NCI-H2081 treated with DMSO at 0.1 percent for 48 hours (cell line): ENCODE data around the gene ARMC5.
A peak's percentile ranks its signal among the peaks of the same experiment; 100 is the strongest.
"Not testable (repeated sequence)": the region's sequence is repeated elsewhere in the genome, so short reads cannot be mapped to it uniquely, and the experiment has no call there.

Experiments used
- DNase-seq: peaks from one replicate; lab custom pipeline; 2025; lab: John Stamatoyannopoulos, UW

Gene ARMC5

DNA sequence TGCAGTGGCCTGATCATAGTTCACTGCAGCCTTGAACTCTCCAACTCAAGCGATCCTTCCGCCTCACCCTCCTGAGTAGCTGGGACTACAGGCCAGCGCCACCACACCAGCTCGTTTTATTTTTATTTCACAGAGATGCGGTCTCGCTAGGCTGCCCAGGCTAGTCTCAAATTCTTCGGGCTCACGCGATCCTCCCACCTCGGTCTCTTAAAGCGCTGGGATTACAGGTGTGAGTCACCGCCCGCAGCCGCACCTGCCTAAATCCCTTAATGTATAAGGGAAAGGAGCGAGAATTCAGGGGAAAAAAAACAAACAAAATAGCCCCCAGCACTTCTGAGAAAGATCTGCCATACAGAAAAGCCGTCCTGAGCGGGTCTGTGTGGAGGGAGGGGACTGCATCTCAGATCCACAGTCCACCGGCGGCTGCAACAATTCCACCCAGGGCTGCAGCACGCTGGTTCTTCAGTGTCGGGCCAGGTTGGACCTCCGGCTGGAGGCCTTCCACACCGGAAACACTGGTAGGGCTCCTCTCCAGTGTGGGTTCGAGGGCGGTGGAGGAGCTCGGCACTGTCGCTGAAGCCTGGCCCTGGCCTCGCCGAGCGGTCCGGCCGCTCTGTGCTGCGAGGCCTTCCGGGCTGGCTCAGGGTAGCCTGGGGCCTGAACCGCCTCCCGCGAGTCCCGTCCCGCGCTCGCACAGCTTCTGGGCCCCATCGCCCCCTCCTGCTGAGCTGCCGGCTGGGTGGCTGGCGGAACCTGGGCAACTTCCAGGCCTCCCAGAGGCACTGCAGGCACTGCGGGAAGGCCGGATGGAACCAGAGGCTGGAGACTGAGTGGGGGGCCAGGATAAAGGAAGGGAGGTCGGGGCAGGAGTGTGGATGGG lies 23.7 kb upstream of the ARMC5 start:
- no peak for DNase-seq

GRCh38 chr16:31436221-31437045 lies 22.9 kb upstream of the ARMC5 start:
- no peak for DNase-seq

- DNase-seq = no peak
Measured at GRCh38 chr16:31438414-31438813, 20.9 kb upstream of the ARMC5 start.

GRCh38 chr16:31439023-31439422 lies 20.3 kb upstream of the ARMC5 start:
- DNase-seq = not testable (repeated sequence)

GRCh38 chr16:31439519-31439918 lies 19.8 kb upstream of the ARMC5 start:
- DNase-seq = no peak

GRCh38 chr16:31440516-31441184 lies 18.7 kb upstream of the ARMC5 start:
- DNase-seq = no peak

DNA sequence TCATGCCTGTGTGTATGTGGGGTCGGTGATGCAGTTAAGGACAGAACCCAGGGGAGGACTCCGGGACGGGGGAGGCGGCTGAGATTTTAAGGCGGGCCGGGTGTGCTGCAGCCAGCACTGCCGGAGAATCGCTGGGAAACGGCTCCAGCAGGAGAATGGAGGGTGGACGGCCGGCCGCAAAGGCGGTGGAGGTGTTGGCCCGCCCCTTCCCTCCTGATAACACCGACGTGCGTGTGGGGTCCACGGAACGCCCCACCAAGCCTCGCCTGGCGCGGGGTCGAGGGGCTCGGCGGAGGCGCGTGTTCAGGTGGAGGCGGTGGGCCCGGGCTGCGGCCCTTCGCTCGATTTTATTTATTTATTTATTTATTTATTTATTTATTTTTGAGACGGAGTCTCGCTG lies 17.3 kb upstream of the ARMC5 start:
- DNase-seq = no peak

- DNase-seq = not testable (repeated sequence)
Measured at GRCh38 chr16:31445931-31446330, 13.4 kb upstream of the ARMC5 start.

DNA sequence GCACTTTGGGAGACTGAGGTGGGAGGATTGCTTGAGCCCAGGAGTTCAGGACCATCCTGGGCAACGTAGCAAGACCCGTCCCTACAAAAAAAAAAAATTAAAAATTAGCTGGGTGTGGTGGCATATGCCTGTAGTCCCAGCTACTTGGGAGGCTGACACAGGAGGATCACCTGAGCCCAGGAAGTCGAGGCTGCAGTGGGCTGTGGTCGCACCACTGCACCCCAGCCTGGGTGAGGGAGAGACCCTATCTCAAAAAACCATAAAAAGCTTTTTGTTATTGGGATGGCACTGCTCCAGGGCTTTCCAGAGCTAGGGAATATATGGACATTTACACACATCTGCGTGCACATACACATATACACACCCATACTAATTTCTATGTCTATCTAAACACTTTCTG lies 8.1 kb upstream of the ARMC5 start:
- DNase-seq = no peak

DNA sequence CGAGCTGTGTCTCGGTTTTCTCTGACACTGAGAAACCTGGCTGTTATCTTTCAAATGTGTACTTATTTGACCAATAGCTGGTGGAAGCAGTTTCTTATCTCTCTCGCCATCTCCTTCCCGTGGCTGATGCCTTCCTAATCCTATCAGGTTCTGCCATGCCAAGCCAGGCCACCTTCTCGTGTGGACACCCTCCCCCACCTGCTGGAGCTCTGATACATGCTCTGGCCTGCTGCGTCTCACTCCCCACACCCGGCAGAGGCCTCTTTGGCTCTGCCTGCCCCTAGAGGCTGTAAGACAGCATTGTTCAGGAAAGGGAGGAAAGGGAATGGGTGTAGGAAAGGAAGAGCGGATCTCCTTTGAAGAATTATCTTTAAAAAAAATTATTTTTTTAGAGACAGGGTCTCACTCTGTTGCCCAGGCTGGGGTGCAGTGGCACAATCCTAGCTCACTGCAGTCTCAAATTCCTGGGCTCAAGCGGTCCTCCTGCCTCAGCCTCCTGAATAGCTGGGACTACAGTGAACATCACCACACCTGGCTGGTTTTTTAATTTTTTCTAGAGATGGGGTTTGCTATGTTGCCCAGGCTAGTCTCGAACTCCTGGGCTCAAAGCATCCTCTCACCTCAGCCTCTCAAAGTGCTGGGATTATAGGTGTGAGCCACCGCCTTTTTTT lies 7.5 kb upstream of the ARMC5 start:
- no peak for DNase-seq

DNA sequence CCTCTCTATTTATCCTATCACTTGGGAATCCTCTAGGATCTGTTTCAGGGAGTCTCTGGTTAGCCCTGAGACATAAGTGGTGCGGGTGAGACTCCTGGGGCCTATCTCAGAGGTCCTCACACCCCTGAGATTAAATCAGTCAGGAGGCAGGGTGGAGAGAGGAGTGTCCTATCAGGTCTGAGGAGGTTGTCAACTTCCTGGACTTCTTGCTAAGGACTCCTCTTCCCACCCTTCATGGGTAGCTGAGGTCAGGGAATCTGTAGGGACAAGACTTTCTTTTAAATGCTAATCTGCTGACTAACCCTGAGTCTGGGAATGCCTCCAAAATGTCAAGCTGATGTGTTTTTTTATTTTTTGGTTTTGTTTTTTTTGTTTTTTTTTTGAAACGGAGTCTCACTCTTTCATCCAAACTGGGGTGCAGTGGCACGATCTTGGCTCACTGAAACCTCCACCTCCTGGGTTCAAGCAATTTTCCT lies 6.6 kb upstream of the ARMC5 start:
- DNase-seq = no peak

DNA sequence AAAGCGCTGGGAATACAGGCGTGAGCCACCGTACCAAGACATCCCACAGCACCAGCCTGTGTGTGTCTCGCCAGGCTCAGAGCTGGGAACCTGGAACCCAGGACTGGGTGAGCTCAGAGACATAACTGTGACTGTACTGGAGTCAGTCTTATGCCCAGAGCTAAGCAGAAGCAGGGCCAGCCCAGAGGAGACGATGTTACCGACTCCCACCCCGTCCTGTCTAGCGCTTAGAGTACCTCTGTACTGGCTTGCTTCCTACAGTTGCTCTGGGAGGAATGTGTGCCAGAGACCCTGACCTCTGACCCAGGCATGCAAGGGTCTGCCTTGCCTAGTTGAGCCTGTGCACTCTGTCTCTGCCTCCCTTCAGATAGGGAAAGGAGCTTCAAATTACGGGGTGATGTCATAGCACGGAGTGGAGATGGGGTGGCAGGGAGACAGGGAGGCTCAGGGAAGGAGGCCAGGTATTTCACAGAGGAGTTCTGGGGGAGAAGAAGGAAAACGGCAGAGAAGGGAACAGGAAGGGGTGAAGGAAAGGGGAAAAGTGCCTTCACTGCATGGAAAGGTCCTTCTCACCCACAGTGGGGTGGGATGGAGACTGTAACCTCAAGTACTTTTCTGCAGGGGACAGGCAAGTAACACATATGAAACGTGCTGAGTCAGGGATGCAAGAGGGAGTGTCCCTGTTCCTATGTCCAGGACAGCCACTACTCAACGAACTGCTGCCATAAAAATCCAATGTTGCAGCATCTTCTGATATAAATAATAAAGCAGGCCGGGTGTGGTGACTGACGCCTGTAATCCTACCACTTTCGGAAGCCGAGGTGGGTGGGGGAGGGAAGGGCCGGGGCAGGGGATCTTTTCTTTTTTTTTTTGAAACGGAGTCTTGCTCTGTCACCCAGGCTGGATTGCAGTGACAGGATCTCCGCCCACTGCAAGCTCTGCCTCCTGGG lies 5.8 kb upstream of the ARMC5 start:
- no peak for DNase-seq

DNA sequence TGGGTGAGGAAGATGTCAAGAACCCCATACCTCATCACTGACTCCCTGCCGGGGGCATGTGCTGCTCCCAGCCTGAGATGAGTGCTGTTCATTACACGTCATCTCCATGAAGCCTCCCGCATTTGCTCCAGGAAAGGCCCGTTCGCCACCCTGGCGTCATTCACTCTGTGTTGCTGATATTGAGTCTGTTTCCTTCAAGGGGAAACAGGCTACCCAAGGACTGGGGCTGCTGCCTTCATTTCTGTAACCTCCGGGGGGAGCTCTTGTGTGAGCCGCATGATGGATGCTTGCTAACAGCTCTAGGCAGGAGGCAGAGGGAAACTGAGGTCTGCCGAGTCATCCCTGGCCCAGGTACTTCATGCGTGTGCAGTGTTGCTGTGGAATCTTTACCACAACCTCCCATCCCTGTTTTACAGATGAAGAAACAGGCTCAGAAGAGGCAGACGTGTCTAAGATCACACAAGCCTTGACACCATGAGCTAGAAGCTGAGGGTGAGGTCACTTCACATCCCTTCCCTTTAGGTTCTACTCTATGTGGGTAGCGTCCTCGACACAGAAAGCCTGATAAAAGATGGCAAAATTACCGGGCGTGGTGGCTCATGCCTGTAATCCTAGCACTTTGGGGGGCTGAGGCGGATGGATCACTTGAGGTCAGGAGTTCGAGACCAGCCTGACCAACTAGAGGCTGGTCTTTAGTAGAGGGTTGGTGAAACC lies 3.5 kb upstream of the ARMC5 start:
- no peak for DNase-seq

- DNase-seq = no peak
Measured at GRCh38 chr16:31456988-31457360, 2.3 kb upstream of the ARMC5 start.

GRCh38 chr16:31458073-31458843 lies 1.0 kb upstream of the ARMC5 start:
- no peak for DNase-seq

- peak; percentile 73 for DNase-seq
Measured at GRCh38 chr16:31459687-31460581, 633 bp downstream of the ARMC5 start.

- no peak for DNase-seq
Measured at GRCh38 chr16:31460582-31461002, 1.3 kb downstream of the ARMC5 start.

DNA sequence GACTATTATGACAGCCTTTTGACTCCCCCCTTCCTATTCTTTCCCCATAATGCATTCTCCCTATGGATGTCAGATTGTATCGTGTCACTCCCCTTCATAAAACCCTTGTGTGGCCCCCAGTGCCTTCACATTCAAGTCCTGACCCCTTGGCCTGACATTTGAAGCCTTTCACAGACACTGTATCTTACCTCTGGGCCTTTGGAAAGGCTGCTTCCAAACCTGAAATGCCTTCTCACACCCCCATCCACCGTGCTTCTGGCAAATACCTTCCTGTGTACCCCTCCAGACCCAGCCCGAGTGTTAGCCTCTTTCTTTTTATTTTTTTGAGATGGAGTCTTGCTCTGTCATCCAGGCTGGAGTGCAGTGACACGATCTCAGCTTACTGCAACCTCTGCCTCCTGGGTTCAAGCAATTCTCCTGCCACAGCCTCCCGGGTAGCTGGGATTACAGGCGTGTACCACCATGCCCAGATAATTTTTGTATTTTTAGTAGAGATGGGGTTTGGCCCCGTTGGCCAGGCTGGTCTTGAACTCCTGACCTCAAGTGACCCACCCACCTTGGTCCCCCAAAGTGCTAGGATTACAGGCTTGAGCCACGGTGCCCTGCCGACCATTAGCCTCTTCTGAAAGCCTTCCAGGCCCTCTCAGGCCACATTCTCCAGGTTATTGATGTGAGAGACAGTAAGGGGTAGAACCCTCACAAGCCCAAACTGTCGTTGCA lies 2.1 kb downstream of the ARMC5 start:
- DNase-seq = no peak
